GM18517 (cell line): ENCODE measurements around the gene GPR82.
"Not testable (repeated sequence)": the region's sequence is repeated elsewhere in the genome, so short reads cannot be mapped to it uniquely, and the experiment has no call there.

ENCODE experiments used
- ATAC-seq: cut with Tn5 transposase; IDR thresholded peaks from one replicate; pipeline ENCODE4 v1.9.1; 2021; ENCODE audit warnings: mild to moderate bottlenecking, moderate library complexity; ENCODE audit not compliant: unreplicated experiment

GPR82 gene

GRCh38 chrX:41718481-41719235 is 5.3 kb upstream of the GPR82 start:
- ATAC-seq: no peak

DNA sequence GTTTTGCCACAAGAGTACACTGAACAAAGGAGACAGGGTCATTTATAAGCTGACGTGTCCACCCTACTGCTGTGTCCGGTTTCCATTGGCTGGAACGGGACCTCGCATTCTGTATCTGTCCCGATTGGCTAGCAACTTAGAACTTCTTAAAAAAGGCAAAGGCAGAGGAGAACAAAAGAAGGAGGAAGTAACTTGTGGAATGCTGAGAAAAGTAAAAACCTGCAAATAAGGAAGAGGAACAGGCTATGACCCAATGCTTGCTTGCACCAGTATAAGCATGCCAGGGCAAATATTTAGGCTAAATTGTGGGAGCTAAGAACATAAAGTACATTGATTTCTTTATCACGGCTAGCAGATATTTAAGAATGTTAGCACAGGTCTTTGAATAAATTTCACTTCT is 4.4 kb upstream of the GPR82 start:
- ATAC-seq: not testable (repeated sequence)

GRCh38 chrX:41720125-41720779 is 3.7 kb upstream of the GPR82 start:
- peak; percentile 70 for ATAC-seq

DNA sequence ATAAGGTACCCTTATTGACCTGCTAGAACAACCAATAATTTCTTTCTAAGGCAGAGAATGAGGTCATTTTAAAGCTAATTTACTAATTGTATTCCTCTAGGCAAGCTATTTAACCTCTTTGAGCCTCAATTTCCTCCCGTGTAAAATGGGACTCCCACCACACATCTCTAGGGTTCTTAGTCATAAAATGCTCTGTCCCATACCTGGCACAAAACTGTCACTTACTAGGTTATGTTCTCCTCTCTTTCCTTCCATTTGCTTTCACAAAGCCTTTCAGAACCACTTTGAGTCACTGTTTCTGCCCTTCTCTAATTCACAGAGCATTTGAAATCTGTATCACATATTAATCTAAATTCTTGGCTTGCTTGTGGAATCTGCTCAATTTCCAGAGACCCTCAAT is 2.4 kb upstream of the GPR82 start:
- no peak for ATAC-seq

- ATAC-seq: no peak
These were observed 1.8 kb upstream of the GPR82 start for GRCh38 chrX:41722214-41722613.

GRCh38 chrX:41722816-41723618 is 964 bp upstream of the GPR82 start:
- no peak for ATAC-seq

- no peak for ATAC-seq
These were observed 4.1 kb downstream of the GPR82 start for GRCh38 chrX:41728125-41728524.

- no peak for ATAC-seq
These were observed 6.1 kb downstream of the GPR82 start for GRCh38 chrX:41730081-41730480.

DNA sequence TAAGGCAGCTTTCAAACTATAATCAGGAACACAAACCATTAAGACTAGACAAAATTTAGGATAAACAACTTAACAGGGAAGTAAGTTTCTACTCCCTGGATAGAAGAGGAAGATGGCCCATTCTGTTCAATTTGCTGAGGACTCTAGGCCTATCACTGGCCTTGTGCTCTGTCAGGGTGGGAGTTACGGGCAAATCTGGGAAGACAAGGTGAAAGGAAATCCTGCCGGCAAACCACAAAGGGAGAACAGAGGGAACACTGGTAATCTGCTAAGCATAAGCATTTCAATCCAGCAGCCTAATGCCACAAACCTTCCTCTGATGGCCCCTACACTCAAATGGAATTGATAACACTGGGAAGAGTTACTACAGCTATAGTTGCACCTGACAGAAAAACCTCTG is 8.3 kb downstream of the GPR82 start:
- ATAC-seq: no peak

- ATAC-seq: peak; percentile 98
These were observed 10.0 kb downstream of the GPR82 start for GRCh38 chrX:41733939-41734338.

DNA sequence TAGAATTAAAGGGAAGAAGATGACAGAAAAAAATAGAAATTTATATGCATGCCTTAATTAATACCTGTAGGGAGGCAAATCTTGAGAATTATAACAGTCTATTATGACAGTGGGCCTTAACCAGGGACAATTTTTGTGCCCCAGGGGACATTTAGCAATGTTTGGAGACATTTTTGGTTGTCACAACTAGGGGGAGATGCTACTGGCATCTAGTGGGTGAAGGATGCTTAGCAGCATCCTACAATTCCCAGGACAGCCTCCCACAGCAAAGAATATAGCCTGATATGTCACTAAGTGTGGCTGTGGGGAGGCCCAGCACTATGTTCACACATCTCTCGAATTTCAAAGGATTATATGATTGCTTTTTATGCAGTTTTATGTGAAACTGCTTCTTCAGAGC is 10.5 kb downstream of the GPR82 start:
- no peak for ATAC-seq

DNA sequence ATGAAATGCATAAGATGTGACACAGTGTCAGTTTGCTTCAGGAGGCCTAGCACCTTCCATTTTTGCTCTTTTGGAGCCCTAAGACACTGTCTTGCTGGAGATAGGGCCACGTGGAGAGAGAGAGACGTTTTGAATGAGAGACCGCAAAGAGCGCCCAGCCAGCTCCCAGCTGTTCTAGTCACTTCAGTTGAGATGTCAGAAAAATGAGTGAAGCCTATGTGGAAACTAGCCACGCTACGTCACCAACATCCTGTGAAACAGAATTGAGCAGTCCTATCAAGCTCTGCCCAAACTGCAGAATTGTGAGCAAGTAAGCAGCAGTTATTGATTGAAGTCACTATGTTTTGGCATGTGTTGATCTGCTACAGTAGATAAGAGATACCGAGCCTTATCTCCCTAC is 13.1 kb downstream of the GPR82 start:
- ATAC-seq: no peak

DNA sequence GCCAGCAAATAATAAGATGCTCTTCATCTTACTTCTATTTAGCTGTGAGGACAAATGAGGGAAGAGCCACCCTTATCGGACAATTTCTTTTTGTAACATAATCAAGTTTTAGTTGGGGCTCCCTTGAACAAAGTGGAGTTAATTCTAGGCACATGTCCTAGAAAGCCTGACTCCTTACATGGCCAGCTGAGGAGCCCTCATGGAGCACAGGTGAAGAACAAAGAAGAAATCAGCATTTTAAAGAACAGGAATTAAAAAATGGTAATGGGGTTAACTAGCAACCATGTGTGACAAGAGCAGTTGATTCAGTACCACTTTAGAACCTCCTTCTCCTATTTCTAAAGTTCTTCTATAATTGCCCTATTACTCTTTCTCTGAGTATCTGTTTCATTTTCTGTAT is 15.9 kb downstream of the GPR82 start:
- no peak for ATAC-seq

- no peak for ATAC-seq
These were observed 26.7 kb downstream of the GPR82 start for GRCh38 chrX:41750716-41751115.

DNA sequence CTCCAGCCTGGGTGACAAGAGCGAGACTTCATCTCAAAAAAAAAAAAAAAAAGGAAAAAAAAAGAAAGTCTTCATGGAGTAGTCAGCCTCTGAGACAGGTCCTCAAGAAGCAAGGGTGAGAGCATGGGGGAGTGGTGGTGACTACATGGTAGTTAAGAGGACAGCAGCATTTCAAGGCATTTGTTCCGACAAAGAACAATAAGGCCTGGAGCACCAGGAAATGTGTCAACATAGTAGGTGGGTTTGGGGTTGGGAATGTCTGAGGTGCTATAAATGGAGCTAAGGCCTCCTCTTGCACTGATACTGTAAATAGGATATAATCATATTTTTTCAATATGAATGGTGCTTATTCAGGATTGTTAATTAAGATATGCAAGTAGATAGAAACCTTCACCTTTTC is 34.4 kb downstream of the GPR82 start:
- ATAC-seq: no peak

GRCh38 chrX:41759817-41760216 is 35.8 kb downstream of the GPR82 start:
- ATAC-seq: no peak

DNA sequence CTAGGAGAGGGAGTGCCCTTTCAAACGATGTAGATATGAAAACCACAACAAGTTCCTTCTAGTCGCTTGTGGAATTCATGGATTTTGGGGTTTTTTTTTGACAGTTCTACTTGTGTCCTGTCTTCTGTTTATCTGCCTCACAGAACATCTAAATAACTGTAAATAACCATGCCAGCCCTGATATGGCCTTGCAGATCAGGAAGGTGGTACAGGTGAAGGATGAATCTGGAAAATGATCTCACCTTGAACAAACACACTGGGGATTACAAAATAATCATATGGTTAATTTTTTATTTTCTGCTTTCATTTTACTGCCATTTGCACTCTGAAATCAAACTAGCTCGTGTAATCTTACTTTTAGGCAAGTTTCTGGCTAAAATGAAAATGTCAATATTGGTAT is 37.2 kb downstream of the GPR82 start:
- no peak for ATAC-seq

- no peak for ATAC-seq
These were observed 37.7 kb downstream of the GPR82 start for GRCh38 chrX:41761702-41762101.

DNA sequence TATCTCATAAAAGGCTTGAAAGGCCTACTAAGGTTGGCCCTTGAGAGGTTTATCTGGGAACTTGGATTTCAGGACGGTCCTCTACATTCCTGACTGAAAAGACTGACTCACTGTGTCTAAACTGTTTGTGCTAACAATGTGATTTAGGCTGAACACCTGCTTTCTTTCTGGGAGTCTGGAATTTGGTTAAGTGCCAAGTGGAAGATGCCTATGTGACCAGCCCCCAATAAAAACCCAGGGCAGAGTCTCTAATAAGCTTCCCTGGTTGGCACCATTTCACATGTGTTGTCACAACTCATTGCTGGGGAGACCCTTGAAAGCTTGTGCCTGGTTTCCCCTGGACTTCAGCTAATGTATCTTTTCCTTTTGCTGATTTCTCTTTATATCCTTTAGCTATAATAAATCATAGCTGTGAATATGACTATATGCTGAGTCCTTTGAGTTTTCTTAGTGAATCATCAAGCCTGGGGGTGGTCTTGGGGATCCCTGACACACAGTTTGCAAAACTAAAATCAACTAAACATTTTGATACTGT is 55.1 kb downstream of the GPR82 start:
- ATAC-seq: no peak
